GM12872 (cell line): ENCODE results near the gene SIN3A.

ENCODE experiments used
- TF ChIP-seq, protein P1 (sequence below): IDR thresholded peaks from 3 replicates; pipeline ENCODE4 v1.5.1; 2011; ENCODE audit warnings: low read depth, mild to moderate bottlenecking, low read length, moderate library complexity; ENCODE audit not compliant: insufficient read depth

SIN3A gene

GRCh38 chr15:75371901-75372688 lies 79.4 kb downstream of the SIN3A start:
- TF ChIP-seq, protein P1, sequence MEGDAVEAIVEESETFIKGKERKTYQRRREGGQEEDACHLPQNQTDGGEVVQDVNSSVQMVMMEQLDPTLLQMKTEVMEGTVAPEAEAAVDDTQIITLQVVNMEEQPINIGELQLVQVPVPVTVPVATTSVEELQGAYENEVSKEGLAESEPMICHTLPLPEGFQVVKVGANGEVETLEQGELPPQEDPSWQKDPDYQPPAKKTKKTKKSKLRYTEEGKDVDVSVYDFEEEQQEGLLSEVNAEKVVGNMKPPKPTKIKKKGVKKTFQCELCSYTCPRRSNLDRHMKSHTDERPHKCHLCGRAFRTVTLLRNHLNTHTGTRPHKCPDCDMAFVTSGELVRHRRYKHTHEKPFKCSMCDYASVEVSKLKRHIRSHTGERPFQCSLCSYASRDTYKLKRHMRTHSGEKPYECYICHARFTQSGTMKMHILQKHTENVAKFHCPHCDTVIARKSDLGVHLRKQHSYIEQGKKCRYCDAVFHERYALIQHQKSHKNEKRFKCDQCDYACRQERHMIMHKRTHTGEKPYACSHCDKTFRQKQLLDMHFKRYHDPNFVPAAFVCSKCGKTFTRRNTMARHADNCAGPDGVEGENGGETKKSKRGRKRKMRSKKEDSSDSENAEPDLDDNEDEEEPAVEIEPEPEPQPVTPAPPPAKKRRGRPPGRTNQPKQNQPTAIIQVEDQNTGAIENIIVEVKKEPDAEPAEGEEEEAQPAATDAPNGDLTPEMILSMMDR: no peak

GRCh38 chr15:75371486-75371885 lies 80.0 kb downstream of the SIN3A start:
- TF ChIP-seq, protein P1: no peak

DNA sequence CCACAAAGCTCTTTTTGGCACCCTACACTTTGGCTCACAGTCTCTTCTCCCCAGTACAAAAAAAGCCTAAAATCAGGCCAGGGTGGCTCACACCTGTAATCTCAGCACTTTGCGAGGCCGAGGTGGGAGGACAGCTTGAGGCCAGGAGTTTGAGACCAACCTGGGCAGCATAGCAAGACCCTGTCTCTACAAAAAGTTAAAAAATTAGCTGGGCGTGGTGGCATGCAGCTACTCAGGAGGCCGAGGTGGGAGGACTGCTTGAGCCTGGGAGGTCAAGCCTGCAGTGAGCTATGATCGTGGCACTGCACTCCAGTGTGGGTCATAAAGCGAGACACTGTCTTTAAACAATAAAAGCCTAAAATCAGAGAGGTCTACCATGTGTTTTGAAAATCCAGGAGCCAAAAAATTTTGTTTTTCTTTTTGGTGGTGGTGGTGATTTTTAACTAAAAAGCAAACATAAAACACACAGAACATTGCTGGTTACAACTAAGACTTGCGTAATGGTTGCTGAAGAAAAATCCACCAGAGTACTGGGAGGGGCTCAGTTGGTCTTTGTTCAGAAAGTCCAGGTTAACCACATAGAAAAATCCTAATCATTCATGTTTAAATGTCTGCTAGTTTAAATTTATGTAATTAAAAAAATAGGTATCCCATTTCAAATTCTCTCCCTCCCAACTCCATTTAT lies 81.5 kb downstream of the SIN3A start:
- TF ChIP-seq, protein P1: no peak

DNA sequence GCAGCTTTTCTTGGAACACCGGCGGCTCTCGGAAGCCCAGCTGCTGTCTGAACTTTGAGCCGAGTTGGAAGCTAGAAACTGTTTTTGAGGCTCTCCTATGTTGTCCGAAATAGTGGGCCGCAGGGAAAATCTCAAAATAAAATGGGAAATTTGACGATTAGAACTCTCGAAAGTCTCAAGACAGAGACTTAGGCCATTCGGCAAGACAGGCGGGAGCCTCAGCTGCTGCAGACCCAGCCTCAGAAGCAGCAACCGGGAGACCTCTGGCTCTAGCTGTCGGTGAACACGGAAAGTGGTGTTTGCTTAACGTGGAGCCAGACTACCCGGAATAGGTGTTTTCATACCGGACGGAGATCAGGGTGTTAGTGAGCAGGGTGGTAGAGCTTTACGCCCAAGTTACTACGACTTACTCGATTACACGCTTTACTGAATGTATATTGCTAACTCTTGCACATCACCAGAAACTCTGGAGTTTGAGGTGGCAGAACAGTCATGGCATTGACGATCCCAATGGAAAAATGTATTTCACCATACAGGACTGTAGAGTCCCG lies 82.7 kb downstream of the SIN3A start:
- TF ChIP-seq, protein P1: no peak

- TF ChIP-seq, protein P1: peak; percentile 89
Measured at GRCh38 chr15:75367913-75368688, 83.4 kb downstream of the SIN3A start, which contains the start of gene MAN2C1. Gene MAN2C1, minus strand, starts transcription at chr15:75368607. Its CDS starts 24 bp downstream, at chr15:75368583.

GRCh38 chr15:75367406-75367912 lies 84.0 kb downstream of the SIN3A start:
- TF ChIP-seq, protein P1: no peak
